A673 (cell line): ENCODE results near the gene LRRC57.

Experiments
- EZH2 ChIP-seq: fragments of 200-600 bp; sonication (generic); IDR thresholded peaks from 2 replicates; pipeline ENCODE4 v1.6.1; 2017; ENCODE audit warnings: borderline replicate concordance, low read depth, mild to moderate bottlenecking, mixed read lengths, antibody characterized with exemption, low read length; ENCODE audit not compliant: poor library complexity, severe bottlenecking
- TF ChIP-seq, protein P1 (sequence below): fragments of 300-800, 200-600 bp; sonication (generic); conservative IDR thresholded peaks from 2 replicates; pipeline ENCODE4 v1.5.1; 2017; ENCODE audit warnings: low read depth, mild to moderate bottlenecking, antibody characterized with exemption, low read length, moderate library complexity, mixed read lengths

- TF ChIP-seq, protein P1, sequence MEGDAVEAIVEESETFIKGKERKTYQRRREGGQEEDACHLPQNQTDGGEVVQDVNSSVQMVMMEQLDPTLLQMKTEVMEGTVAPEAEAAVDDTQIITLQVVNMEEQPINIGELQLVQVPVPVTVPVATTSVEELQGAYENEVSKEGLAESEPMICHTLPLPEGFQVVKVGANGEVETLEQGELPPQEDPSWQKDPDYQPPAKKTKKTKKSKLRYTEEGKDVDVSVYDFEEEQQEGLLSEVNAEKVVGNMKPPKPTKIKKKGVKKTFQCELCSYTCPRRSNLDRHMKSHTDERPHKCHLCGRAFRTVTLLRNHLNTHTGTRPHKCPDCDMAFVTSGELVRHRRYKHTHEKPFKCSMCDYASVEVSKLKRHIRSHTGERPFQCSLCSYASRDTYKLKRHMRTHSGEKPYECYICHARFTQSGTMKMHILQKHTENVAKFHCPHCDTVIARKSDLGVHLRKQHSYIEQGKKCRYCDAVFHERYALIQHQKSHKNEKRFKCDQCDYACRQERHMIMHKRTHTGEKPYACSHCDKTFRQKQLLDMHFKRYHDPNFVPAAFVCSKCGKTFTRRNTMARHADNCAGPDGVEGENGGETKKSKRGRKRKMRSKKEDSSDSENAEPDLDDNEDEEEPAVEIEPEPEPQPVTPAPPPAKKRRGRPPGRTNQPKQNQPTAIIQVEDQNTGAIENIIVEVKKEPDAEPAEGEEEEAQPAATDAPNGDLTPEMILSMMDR = no peak
- no peak for TF ChIP-seq EZH2
Measured at GRCh38 chr15:42511007-42511391, 37.6 kb downstream of the LRRC57 start.
